Heart left ventricle (tissue), 16 donors: ENCODE results near the gene NECTIN4. TPM values are rescaled to one million over a fixed set of nuclear protein-coding genes. Genes with fewer than 3 reads are reported as not detected.

ENCODE experiments used
- ATAC-seq, 4 donors: fragments of 200-7000 bp; cut with Tn5 transposase; one replicate each; pipeline ENCODE4 v1.9.1; 2020 to 2022; ENCODE audit warnings: moderate library complexity in 4 of 4, mild to moderate bottlenecking in 3 of 4, moderate number of reproducible peaks in 1 of 4
- DNase-seq, 5 donors: peaks; one replicate each; pipeline ENCODE4 v3.0.0-alpha.2; 2020
- H3K27ac ChIP-seq, 12 donors: fragments of 200-600 bp; sonication (generic) in 4 of 12; one replicate each; pipeline versions ENCODE4 v1.5.0 to v1.8.0; 2016 to 2022; ENCODE audit warnings: mild to moderate bottlenecking in 2 of 12
- H3K27me3 ChIP-seq, 9 donors: fragments of 200-600 bp; sonication (generic) in 2 of 9; one replicate each; pipeline versions ENCODE4 v1.5.1 to v1.8.0; 2016 to 2022; ENCODE audit warnings: mild to moderate bottlenecking in 3 of 9
- H3K36me3 ChIP-seq, 9 donors: fragments of 200-600 bp; sonication (generic) in 2 of 9; one replicate each; pipeline versions ENCODE4 v1.5.0 to v1.8.0; 2018 to 2022; ENCODE audit warnings: mild to moderate bottlenecking in 2 of 9
- H3K4me1 ChIP-seq, 12 donors: fragments of 200-600 bp; sonication (generic) in 4 of 12; one replicate each; pipeline versions ENCODE4 v1.5.0 to v1.8.0; 2016 to 2022; ENCODE audit warnings: mild to moderate bottlenecking in 3 of 12
- H3K4me3 ChIP-seq, 12 donors: fragments of 200-600 bp; sonication (generic) in 4 of 12; one replicate each; pipeline versions ENCODE4 v1.5.0 to v1.8.0; 2017 to 2022; ENCODE audit warnings: mild to moderate bottlenecking in 9 of 12, moderate library complexity in 4 of 12
- H3K9me3 ChIP-seq, 12 donors: fragments of 200-600 bp; sonication (generic) in 4 of 12; one replicate each; pipeline versions ENCODE4 v1.5.0 to v1.8.0; 2016 to 2022; ENCODE audit warnings: mild to moderate bottlenecking in 1 of 12
- CTCF ChIP-seq, 12 donors: fragments of 200-600 bp; sonication (generic) in 4 of 12; IDR thresholded peaks; one replicate each; pipeline versions ENCODE4 v1.5.0 to v1.8.0; 2018 to 2022; ENCODE audit warnings: antibody characterized with exemption in 12 of 12, mild to moderate bottlenecking in 5 of 12
- POLR2A ChIP-seq, 2 donors: fragments of 450-650 bp; IDR thresholded peaks; one replicate each; pipeline ENCODE4 v1.6.1; 2017; ENCODE audit warnings: antibody characterized with exemption in 2 of 2, mild to moderate bottlenecking in 2 of 2, moderate library complexity in 2 of 2
- WGBS, 4 donors: extraction: QIAGEN DNeasy Blood & Tissue Kit in 2 of 4; methylation state at CpG; one replicate each; pipeline versions ENCODE4 v1.1.5 to v1.1.7; 2013 to 2018; 5-methylcytosine and 5-hydroxymethylcytosine counted together
- intact Hi-C, 10 donors: fragments of 100-400 bp; cut with DNase I; formaldehyde crosslinking; loops; one replicate each; pipeline versions ENCODE4 v1.11.1 to v1.14.2; 2022
- polyA plus RNA-seq, 2 donors: library from polyadenylated mRNA; stranded (reverse); fragments of 200-250 nt; gene quantifications; one replicate each; pipeline ENCODE4 v1.2.3, GENCODE V29; 2013
- total RNA-seq, 9 donors: library from RNA; depleted of rRNA in 2 of 9; stranded (reverse); fragments of >200 nt in 2 of 9; fragmentation: NEBNext Ultra II Directional in 3 of 9; extraction: Animal tissue kit (Norgen Biotek cat#: 25700) in 3 of 9; gene quantifications; one replicate each; pipeline versions ENCODE4 v1.1.0 to v1.2.4, GENCODE V29; 2016 to 2023
- donor health status: ischemic (EF 13 %, LVEDD 7.1; RV severe dilation, severe dysfunction).
- donor health status: healthy with polysubstance abuse.
- donor health status: DM: no; HTN: yes; CAD: no.
- donor health status: DM: no; HTN: no; CAD: no.
- donor health status: ischemic (EF 25% LVEDD 6.9; RV normal size, moderate dysfunction).
- donor health status: ischemic (EF 25% LVEDD 5.7; RV mildly dilated, moderate dysfunction).
- donor health status: healthy.
- donor health status: DM: yes; HTN: yes; CAD: no.
- donor health status: ischemic (EF 35%, LVEDD 5.7; RV mildly dilated, moderate dysfunction).
- donor health status: nonischemic (EF 11% LVEDD 7.7; RV severe dilation, severe dysfunction).
- donor health status: DM: yes; HTN: yes; CAD: no.
- donor health status: PGD.
- donor health status: ischemic (EF 29% LVEDD 5.4; RV normal size, mild dysfunction).
- donor health status: nonischemic (EF 23%, LVEDD 6.1; RV moderate dilation, normal function).

NECTIN4 gene
- total and polyA plus RNA-seq, 11 donors, result 0.03 to 0.53 (median 0.07) TPM; not detected in 8

GRCh38 chr1:161038523-161039153 is 50.7 kb downstream of the NECTIN4 start, which contains the start of gene TSTD1:
TSTD1 (minus strand) TSS chr1:161038964; CDS start chr1:161038889, 75 bp downstream.
- H3K27me3 ChIP-seq, result no peaks in the 10 kb centered on the region
- TF ChIP-seq CTCF (IDR thresholded peaks at IDR 0.05) (no peak), POLR2A (IDR thresholded peaks at IDR 0.05) (no peak)
- peaks cover 0 to 51% (median 42%) of the 10 kb centered on the region in 9 donors for H3K36me3 ChIP-seq
- peaks cover 0 to 26% (median 4%) of the 10 kb centered on the region in 12 donors for H3K4me1 ChIP-seq
- WGBS, 4 donors, result 23 to 58% (median 41%) methylated on average over 33 to 54 of the region's 54 CpGs
- peak within 1 kb of the TSS in 2 of 12 donors; percentile 46 to 62 for H3K27ac ChIP-seq
- peak; percentile 58 to 78 (median 62) for DNase-seq
- ATAC-seq, result peak; percentile 29 to 87 (median 85)
- intact Hi-C loops, result loop anchor here in 1 of 10 donors (2.0 kb wide), 1 partner anchor 38 kb away; no protein-coding TSS in a partner anchor
- H3K4me3 ChIP-seq, result peak within 1 kb of the TSS; percentile 18 to 71 (median 50)
- no peaks in the 10 kb centered on the region for H3K9me3 ChIP-seq

- no peaks in the 10 kb centered on the region for H3K9me3 ChIP-seq
- ATAC-seq (peak in 1 of 4 donors; percentile 5), DNase-seq (no peak)
- peak overlapping the region; percentile 18 to 71 (median 50) for H3K4me3 ChIP-seq
- peaks cover 0 to 21% (median 1%) of the 10 kb centered on the region in 12 donors for H3K4me1 ChIP-seq
- H3K36me3 ChIP-seq, result peaks cover 0 to 47% (median 38%) of the 10 kb centered on the region in 9 donors
- peak overlapping the region in 2 of 12 donors; percentile 46 to 62 for H3K27ac ChIP-seq
- no peaks in the 10 kb centered on the region for H3K27me3 ChIP-seq
- intact Hi-C loops, result loop anchor here in 1 of 10 donors (2.0 kb wide), 1 partner anchor 37 kb away; no protein-coding TSS in a partner anchor
- TF ChIP-seq POLR2A (IDR thresholded peaks at IDR 0.05) (no peak), CTCF (IDR thresholded peaks at IDR 0.05) (no peak)
- WGBS, 4 donors, result 62 to 78% (median 73%) methylated on average over 17 to 21 of the region's 21 CpGs
These were observed 51.5 kb downstream of the NECTIN4 start for GRCh38 chr1:161037661-161038522.

- WGBS, 4 donors, result 93 to 99% (median 97%) methylated on average over 3 of the region's 3 CpGs
- no peaks in the 10 kb centered on the region for H3K27me3 ChIP-seq
- no peak overlapping the region for H3K4me3 ChIP-seq
- intact Hi-C loops, result no loop called here
- ATAC-seq (no peak), DNase-seq (no peak)
- TF ChIP-seq CTCF (IDR thresholded peaks at IDR 0.05) (no peak), POLR2A (IDR thresholded peaks at IDR 0.05) (no peak)
- H3K27ac ChIP-seq, result no peak overlapping the region
- H3K36me3 ChIP-seq, result peaks cover 0 to 9% (median 0%) of the 10 kb centered on the region in 9 donors
- peaks cover 0 to 19% (median 0%) of the 10 kb centered on the region in 12 donors for H3K4me1 ChIP-seq
- no peaks in the 10 kb centered on the region for H3K9me3 ChIP-seq
These were observed 55.6 kb downstream of the NECTIN4 start for GRCh38 chr1:161033751-161034150.

- ATAC-seq (no peak), DNase-seq (no peak)
- no peak for TF ChIP-seq CTCF (IDR thresholded peaks at IDR 0.05)
- no peak for TF ChIP-seq POLR2A (IDR thresholded peaks at IDR 0.05)
- Histone ChIP-seq H3K36me3 (peaks cover 0 to 5% (median 0%) of the 10 kb centered on the region in 9 donors), H3K4me3 (no peak overlapping the region), H3K27me3 (no peaks in the 10 kb centered on the region), H3K9me3 (no peaks in the 10 kb centered on the region), H3K4me1 (peaks cover 0 to 9% (median 0%) of the 10 kb centered on the region in 12 donors), H3K27ac (no peak overlapping the region)
- intact Hi-C loops, result no loop called here
- WGBS, 4 donors, result 31 to 42% (median 38%) methylated on average over 1 of the region's 1 CpG
These were observed 56.9 kb downstream of the NECTIN4 start for GRCh38 chr1:161032409-161032808.
